Measurements from ENCODE around the gene PRDM16.

GRCh38 chr1:3066250-3066711, 2.7 kb upstream of the PRDM16 start:
- no peak for TF ChIP-seq GLIS3 (CRISPR knock-in tag; IDR thresholded peaks at IDR 0.05)
- no peak for TF ChIP-seq PATZ1 (CRISPR knock-in tag; IDR thresholded peaks at IDR 0.05; ENCODE audit: borderline replicate concordance)
- TF ChIP-seq RARB (CRISPR knock-in tag; IDR thresholded peaks at IDR 0.05): no peak
- TF ChIP-seq ZNF565 (CRISPR knock-in tag; conservative IDR thresholded peaks at IDR 0.05; ENCODE audit: low read depth): no peak
- TF ChIP-seq ZFP30 (CRISPR knock-in tag; IDR thresholded peaks at IDR 0.05): no peak
- no peak for TF ChIP-seq ARNTL (CRISPR knock-in tag; IDR thresholded peaks at IDR 0.05; ENCODE audit: borderline replicate concordance, low read depth)
- no peak for TF ChIP-seq SNAI2 (CRISPR knock-in tag; IDR thresholded peaks at IDR 0.05)
- no peak for TF ChIP-seq ZNF8 (CRISPR knock-in tag; IDR thresholded peaks at IDR 0.05)
- no peak for TF ChIP-seq TOX (CRISPR knock-in tag; IDR thresholded peaks at IDR 0.05; ENCODE audit: borderline replicate concordance)
